ENCODE results near the gene CYP4F8.

DNA sequence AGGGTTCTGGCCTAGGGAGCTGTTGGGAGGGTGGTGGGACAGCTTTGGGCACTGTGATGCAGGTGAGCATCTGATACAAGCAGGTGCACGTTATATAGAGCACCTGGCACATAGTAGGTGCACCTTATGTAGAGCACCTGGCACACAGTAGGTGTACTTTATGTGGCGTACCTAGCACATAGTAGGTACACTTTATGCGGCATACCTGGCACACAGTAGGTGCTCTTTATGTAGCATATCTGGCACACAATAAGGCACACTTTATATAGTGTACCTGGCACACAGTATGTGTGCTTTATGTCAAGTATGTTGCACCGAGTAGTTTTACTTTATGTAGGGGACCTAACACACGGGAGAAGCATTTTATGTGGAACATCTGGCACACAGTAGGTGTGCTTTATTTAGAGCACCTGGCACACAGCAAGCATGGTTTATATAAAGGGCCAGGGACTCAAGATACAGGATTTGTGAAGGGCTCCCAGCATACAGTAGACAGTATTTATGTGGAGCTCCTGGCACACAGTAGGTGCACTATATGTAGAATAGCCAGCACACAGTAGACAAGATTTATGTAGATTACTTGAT is 56.3 kb downstream of the CYP4F8 start:
- TF ChIP-seq, protein P1, sequence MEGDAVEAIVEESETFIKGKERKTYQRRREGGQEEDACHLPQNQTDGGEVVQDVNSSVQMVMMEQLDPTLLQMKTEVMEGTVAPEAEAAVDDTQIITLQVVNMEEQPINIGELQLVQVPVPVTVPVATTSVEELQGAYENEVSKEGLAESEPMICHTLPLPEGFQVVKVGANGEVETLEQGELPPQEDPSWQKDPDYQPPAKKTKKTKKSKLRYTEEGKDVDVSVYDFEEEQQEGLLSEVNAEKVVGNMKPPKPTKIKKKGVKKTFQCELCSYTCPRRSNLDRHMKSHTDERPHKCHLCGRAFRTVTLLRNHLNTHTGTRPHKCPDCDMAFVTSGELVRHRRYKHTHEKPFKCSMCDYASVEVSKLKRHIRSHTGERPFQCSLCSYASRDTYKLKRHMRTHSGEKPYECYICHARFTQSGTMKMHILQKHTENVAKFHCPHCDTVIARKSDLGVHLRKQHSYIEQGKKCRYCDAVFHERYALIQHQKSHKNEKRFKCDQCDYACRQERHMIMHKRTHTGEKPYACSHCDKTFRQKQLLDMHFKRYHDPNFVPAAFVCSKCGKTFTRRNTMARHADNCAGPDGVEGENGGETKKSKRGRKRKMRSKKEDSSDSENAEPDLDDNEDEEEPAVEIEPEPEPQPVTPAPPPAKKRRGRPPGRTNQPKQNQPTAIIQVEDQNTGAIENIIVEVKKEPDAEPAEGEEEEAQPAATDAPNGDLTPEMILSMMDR (IDR thresholded peaks at IDR 0.05; ENCODE audit: insufficient read depth, low read length), result no peak
- no peak for TF ChIP-seq SPI1 (IDR thresholded peaks at IDR 0.05; ENCODE audit: borderline replicate concordance, low read depth)

Data from HL-60 (cell line).